Calu3 (cell line): Measurements from ENCODE around the gene HSD17B3. TPM values are rescaled to one million over a fixed set of nuclear protein-coding genes. Genes with fewer than 3 reads are reported as not detected.

Experiments
- BruUV-seq: library from RNA; stranded (reverse); fragments of 400-500 nt; replicated peaks from 2 replicates; lab custom pipeline; 2021; lab: Mats Ljungman, UMichigan
- CTCF ChIA-PET: fragments of 300-600 bp; sonication (Branson Sonifier 250); formaldehyde crosslinking; loops from one replicate; lab custom pipeline; 2022; ENCODE audit warnings: antibody characterized with exemption; lab: Charles Lee
- DNase-seq: peaks from one replicate; pipeline ENCODE4 v3.0.0; 2022
- H3K27ac Mint-ChIP-seq: one replicate; pipeline ENCODE4 v1.8.0; 2022; ENCODE audit warnings: mixed read lengths; ENCODE audit not compliant: unreplicated experiment
- H3K27me3 Mint-ChIP-seq: one replicate; pipeline ENCODE4 v1.8.0; 2022; ENCODE audit warnings: mixed read lengths; ENCODE audit not compliant: unreplicated experiment
- H3K36me3 Mint-ChIP-seq: one replicate; pipeline ENCODE4 v1.8.0; 2022; ENCODE audit warnings: mild to moderate bottlenecking, moderate library complexity, mixed read lengths; ENCODE audit not compliant: insufficient read depth, unreplicated experiment
- H3K4me1 Mint-ChIP-seq: one replicate; pipeline ENCODE4 v1.8.0; 2022; ENCODE audit warnings: mild to moderate bottlenecking, low read depth, mixed read lengths; ENCODE audit not compliant: unreplicated experiment
- H3K4me3 Mint-ChIP-seq: one replicate; pipeline ENCODE4 v1.8.0; 2022; ENCODE audit warnings: mild to moderate bottlenecking, low read depth, moderate library complexity, mixed read lengths; ENCODE audit not compliant: unreplicated experiment
- H3K9me3 Mint-ChIP-seq: one replicate; pipeline ENCODE4 v1.8.0; 2022; ENCODE audit warnings: low read depth, mixed read lengths; ENCODE audit not compliant: unreplicated experiment
- intact Hi-C: fragments of 100-400 bp; cut with micrococcal nuclease; formaldehyde crosslinking; loops from one replicate; pipeline ENCODE4 v1.10.0; 2022; ENCODE audit not compliant: unreplicated experiment
- total RNA-seq: library from RNA; stranded (reverse); gene quantifications from 2 replicates; pipeline ENCODE4 v1.2.3, GENCODE V29; 2022
- TF ChIP-seq, protein P1 (sequence below): fragments of 200-600 bp; IDR thresholded peaks from one replicate; pipeline ENCODE4 v1.8.0; 2022; ENCODE audit warnings: antibody characterized with exemption; ENCODE audit not compliant: unreplicated experiment

HSD17B3 gene
- total RNA-seq, 1 experiment from 2014 or later: 1.2 TPM

DNA sequence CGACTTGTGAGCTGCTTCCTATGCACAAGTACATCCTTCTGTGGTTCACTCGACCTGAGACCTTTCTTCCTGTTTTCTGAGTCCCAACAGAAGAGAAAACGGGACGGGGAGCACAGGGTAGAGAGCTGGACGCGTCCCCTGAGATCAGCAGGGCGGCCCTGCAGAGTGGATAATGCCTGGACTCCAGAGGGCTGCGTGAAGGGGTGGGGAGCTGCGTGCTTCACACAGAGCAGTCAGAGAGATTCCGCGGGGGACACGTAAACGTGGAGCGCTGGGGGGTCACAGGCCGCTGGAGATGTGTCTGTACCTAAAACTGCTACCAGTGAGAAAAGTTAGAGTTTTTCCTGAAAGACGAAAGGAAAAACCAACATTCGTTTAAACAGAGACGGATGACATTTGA, 46.3 kb downstream of the HSD17B3 start:
- Mint-ChIP-seq H3K4me1 (no peaks in the 10 kb centered on the region), H3K4me3 (no peak overlapping the region), H3K9me3 (no peaks in the 10 kb centered on the region), H3K27ac (no peak overlapping the region), H3K27me3 (peaks cover 4% of the 10 kb centered on the region), H3K36me3 (no peaks in the 10 kb centered on the region)
- TF ChIP-seq, protein P1, sequence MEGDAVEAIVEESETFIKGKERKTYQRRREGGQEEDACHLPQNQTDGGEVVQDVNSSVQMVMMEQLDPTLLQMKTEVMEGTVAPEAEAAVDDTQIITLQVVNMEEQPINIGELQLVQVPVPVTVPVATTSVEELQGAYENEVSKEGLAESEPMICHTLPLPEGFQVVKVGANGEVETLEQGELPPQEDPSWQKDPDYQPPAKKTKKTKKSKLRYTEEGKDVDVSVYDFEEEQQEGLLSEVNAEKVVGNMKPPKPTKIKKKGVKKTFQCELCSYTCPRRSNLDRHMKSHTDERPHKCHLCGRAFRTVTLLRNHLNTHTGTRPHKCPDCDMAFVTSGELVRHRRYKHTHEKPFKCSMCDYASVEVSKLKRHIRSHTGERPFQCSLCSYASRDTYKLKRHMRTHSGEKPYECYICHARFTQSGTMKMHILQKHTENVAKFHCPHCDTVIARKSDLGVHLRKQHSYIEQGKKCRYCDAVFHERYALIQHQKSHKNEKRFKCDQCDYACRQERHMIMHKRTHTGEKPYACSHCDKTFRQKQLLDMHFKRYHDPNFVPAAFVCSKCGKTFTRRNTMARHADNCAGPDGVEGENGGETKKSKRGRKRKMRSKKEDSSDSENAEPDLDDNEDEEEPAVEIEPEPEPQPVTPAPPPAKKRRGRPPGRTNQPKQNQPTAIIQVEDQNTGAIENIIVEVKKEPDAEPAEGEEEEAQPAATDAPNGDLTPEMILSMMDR: no peak
- BruUV-seq: no TSS peak
- DNase-seq: no peak
- intact Hi-C loops: no loop called here
- CTCF ChIA-PET: interaction anchor here (0.6 kb wide), 1 partner anchor 69 kb away, joined by 4 read pairs; no protein-coding TSS in a partner anchor

DNA sequence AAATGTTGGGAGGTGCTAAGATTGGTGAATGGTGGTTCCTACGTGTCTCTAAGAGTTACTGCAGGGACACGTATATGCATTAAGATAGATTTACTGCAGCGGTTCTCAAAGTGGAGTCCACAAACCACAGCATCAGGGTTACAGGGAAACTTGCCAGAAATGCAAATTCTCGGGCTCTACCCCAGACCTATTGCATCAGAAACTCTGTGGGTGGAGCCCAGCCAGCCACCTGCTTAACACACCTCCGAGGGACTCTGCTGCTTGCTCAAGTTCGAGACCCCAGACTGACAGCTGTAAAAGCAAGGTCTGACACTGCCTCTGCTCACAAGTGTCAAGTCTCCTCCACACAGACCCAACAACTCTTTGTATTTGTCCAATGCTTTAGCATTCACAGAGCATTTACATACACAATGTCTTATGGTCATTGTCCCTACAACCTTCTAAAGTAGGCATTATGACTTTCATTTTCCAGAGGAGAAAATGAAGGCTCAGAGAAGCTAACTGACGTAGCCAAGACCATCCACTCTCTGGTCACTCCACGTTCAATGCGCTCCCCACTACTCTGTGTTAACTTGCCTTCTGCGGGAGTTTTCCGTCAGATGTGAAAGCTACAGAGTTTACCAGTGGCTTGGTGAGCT, 48.8 kb downstream of the HSD17B3 start:
- H3K27me3 Mint-ChIP-seq: peaks cover 8% of the 10 kb centered on the region
- BruUV-seq: no TSS peak
- no peaks in the 10 kb centered on the region for H3K36me3 Mint-ChIP-seq
- TF ChIP-seq, protein P1: no peak
- H3K27ac Mint-ChIP-seq: no peak overlapping the region
- CTCF ChIA-PET: no interaction called here
- intact Hi-C loops: no loop called here
- no peaks in the 10 kb centered on the region for H3K9me3 Mint-ChIP-seq
- DNase-seq: no peak
- no peaks in the 10 kb centered on the region for H3K4me1 Mint-ChIP-seq
- H3K4me3 Mint-ChIP-seq: no peak overlapping the region

GRCh38 chr9:96251451-96251850, 50.5 kb downstream of the HSD17B3 start:
- CTCF ChIA-PET: no interaction called here
- Mint-ChIP-seq H3K27ac (no peak overlapping the region), H3K27me3 (peaks cover 8% of the 10 kb centered on the region), H3K4me3 (no peak overlapping the region), H3K9me3 (no peaks in the 10 kb centered on the region), H3K4me1 (no peaks in the 10 kb centered on the region), H3K36me3 (no peaks in the 10 kb centered on the region)
- intact Hi-C loops: no loop called here
- TF ChIP-seq, protein P1: no peak
- DNase-seq: no peak
- BruUV-seq: no TSS peak

GRCh38 chr9:96249746-96250145, 52.2 kb downstream of the HSD17B3 start:
- Mint-ChIP-seq H3K27ac (no peak overlapping the region), H3K4me3 (no peak overlapping the region), H3K4me1 (no peaks in the 10 kb centered on the region), H3K9me3 (no peaks in the 10 kb centered on the region), H3K27me3 (peaks cover 8% of the 10 kb centered on the region), H3K36me3 (no peaks in the 10 kb centered on the region)
- no TSS peak for BruUV-seq
- CTCF ChIA-PET: interaction anchor here (0.9 kb wide), 1 partner anchor 330 kb away, joined by 3 read pairs; no protein-coding TSS in a partner anchor
- intact Hi-C loops: no loop called here
- DNase-seq: no peak
- TF ChIP-seq, protein P1: no peak
